Measurements from ENCODE around the gene DOCK8.

DNA sequence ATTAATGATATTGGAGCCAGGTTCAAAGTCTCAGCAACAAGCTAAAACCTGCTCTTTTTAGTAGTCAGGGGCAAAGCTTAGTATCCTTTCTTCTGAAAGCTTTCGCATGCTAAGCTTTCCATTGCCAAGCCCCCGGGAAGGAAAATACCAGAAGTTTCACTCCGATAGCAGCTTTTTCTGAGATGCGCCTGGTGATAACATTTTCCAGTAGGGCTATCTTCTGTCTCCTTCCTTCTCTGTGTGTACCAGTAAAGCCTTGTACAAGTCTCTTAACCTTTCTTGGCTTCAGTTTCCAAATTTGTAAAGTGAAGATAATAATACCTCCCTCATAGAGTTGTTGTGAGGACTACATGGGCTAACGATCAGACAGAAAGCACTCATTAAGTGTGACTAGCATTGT is 36.7 kb downstream of the DOCK8 start:
- TF ChIP-seq ZSCAN5A (CRISPR knock-in tag; IDR thresholded peaks at IDR 0.05; ENCODE audit: borderline replicate concordance) (no peak), CTCF (CRISPR knock-in tag; IDR thresholded peaks at IDR 0.05) (no peak), FOXJ3 (CRISPR knock-in tag; IDR thresholded peaks at IDR 0.05; ENCODE audit: borderline replicate concordance) (no peak), ZNF724P (CRISPR knock-in tag; IDR thresholded peaks at IDR 0.05; ENCODE audit: borderline replicate concordance) (no peak)
- TF ChIP-seq, protein P1, sequence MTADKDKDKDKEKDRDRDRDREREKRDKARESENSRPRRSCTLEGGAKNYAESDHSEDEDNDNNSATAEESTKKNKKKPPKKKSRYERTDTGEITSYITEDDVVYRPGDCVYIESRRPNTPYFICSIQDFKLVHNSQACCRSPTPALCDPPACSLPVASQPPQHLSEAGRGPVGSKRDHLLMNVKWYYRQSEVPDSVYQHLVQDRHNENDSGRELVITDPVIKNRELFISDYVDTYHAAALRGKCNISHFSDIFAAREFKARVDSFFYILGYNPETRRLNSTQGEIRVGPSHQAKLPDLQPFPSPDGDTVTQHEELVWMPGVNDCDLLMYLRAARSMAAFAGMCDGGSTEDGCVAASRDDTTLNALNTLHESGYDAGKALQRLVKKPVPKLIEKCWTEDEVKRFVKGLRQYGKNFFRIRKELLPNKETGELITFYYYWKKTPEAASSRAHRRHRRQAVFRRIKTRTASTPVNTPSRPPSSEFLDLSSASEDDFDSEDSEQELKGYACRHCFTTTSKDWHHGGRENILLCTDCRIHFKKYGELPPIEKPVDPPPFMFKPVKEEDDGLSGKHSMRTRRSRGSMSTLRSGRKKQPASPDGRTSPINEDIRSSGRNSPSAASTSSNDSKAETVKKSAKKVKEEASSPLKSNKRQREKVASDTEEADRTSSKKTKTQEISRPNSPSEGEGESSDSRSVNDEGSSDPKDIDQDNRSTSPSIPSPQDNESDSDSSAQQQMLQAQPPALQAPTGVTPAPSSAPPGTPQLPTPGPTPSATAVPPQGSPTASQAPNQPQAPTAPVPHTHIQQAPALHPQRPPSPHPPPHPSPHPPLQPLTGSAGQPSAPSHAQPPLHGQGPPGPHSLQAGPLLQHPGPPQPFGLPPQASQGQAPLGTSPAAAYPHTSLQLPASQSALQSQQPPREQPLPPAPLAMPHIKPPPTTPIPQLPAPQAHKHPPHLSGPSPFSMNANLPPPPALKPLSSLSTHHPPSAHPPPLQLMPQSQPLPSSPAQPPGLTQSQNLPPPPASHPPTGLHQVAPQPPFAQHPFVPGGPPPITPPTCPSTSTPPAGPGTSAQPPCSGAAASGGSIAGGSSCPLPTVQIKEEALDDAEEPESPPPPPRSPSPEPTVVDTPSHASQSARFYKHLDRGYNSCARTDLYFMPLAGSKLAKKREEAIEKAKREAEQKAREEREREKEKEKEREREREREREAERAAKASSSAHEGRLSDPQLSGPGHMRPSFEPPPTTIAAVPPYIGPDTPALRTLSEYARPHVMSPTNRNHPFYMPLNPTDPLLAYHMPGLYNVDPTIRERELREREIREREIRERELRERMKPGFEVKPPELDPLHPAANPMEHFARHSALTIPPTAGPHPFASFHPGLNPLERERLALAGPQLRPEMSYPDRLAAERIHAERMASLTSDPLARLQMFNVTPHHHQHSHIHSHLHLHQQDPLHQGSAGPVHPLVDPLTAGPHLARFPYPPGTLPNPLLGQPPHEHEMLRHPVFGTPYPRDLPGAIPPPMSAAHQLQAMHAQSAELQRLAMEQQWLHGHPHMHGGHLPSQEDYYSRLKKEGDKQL (CRISPR knock-in tag; IDR thresholded peaks at IDR 0.05; ENCODE audit: low read depth) = no peak
